GM10266 (cell line): ENCODE data around the gene ADGRG3.

Source experiments
- DNase-seq: peaks from one replicate; pipeline ENCODE4 v3.0.0; 2012; ENCODE audit errors: extremely low spot score
- TF ChIP-seq, protein P1 (sequence below): IDR thresholded peaks from 2 replicates; pipeline ENCODE4 v1.5.1; 2012; ENCODE audit warnings: mild to moderate bottlenecking, low read depth; ENCODE audit not compliant: control insufficient read depth, insufficient read depth; ENCODE audit errors: missing control alignments

ADGRG3 gene

DNA sequence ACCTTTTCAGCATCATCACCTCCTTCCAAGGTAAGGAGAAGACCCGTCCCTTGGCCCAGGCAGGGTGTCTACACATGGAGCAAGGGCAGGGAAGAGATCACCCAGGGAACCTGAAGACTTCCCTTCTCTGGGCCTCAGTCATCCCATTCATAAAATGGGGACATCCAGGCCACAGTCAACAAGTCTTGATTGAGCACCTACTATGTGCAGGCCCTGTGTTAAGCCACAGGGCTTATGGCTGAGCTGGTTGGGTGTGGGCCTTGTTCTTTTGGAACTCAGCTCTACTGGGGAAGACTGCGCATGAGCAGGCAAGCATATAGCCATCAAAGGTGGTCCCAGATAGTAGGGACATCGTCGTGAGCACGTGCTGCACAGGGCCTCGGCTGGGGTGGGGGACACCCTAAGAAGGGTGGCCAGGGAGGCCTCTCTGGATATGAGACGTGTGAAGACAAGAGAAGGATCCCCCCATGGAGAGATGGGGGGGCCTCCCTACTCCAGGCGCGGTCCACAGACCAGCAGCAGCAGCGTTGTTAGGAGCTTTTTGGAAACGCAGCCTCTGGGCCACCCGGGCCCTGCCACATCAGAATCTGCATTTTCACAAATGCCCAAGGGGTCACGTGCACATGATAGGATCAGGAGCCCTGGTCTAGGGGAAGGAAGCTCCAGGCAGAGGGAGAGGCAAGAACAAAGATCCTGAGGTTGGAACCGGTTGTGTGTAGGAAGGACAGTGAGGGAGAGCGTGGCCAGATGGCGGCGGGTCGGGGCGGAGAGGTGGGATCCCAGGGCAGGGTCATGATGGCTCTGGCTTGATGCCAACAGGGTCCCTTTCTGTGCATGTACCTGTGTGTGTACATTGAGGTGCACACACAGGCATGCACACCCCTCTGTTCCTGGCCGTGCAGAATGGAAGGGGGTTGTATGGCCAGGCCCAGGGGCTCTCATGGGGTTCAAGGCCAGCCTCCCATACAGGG, 5.9 kb upstream of the ADGRG3 start:
- TF ChIP-seq, protein P1, sequence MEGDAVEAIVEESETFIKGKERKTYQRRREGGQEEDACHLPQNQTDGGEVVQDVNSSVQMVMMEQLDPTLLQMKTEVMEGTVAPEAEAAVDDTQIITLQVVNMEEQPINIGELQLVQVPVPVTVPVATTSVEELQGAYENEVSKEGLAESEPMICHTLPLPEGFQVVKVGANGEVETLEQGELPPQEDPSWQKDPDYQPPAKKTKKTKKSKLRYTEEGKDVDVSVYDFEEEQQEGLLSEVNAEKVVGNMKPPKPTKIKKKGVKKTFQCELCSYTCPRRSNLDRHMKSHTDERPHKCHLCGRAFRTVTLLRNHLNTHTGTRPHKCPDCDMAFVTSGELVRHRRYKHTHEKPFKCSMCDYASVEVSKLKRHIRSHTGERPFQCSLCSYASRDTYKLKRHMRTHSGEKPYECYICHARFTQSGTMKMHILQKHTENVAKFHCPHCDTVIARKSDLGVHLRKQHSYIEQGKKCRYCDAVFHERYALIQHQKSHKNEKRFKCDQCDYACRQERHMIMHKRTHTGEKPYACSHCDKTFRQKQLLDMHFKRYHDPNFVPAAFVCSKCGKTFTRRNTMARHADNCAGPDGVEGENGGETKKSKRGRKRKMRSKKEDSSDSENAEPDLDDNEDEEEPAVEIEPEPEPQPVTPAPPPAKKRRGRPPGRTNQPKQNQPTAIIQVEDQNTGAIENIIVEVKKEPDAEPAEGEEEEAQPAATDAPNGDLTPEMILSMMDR, result no peak
- DNase-seq, result no peak

GRCh38 chr16:57663436-57663835, 4.7 kb upstream of the ADGRG3 start:
- DNase-seq, result no peak
- TF ChIP-seq, protein P1, result no peak

GRCh38 chr16:57663917-57664661, 4.0 kb upstream of the ADGRG3 start:
- DNase-seq, result no peak

GRCh38 chr16:57664662-57665025, 3.5 kb upstream of the ADGRG3 start:
- TF ChIP-seq, protein P1, result no peak
- DNase-seq, result no peak

More at GRCh38 chr16:57663917-57664661, 4.0 kb upstream of the ADGRG3 start:
- TF ChIP-seq, protein P1, result no peak

GRCh38 chr16:57665541-57665940, 2.6 kb upstream of the ADGRG3 start:
- TF ChIP-seq, protein P1, result no peak
- no peak for DNase-seq

DNA sequence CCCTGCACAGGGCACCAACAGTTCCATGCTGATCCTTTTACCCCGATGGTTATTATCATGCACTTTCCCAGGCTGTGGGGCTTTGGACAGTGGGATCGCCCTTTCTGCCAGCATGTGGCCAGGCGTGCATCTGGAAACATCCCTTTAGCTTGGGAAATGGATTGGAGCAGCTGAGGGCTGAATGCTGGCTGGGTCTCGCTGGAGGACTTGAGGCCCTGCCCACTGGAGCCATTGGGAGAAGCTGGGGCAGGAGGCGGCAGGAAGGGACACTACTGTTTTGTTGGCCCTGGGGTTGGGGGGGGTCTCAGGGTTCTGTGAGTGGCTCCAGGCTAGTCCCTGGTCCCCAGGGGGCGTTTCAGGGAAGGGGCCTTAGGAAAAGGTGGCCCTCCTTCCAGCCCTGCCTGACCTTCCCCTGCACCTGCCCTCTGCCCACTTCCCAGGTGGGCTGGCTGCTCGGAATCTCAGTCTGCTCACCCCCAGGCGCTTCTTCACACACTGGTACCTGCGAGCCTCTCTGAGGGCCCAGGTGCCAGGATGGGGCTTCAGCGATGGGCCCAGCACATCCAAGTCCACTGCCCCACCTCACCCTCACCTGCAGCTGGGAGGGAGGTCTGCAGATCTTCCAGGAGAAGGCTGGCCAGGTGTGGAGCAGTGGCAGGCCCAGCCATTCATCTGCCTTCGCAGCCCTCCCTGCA, 1.6 kb upstream of the ADGRG3 start:
- no peak for DNase-seq
- TF ChIP-seq, protein P1, result no peak

DNA sequence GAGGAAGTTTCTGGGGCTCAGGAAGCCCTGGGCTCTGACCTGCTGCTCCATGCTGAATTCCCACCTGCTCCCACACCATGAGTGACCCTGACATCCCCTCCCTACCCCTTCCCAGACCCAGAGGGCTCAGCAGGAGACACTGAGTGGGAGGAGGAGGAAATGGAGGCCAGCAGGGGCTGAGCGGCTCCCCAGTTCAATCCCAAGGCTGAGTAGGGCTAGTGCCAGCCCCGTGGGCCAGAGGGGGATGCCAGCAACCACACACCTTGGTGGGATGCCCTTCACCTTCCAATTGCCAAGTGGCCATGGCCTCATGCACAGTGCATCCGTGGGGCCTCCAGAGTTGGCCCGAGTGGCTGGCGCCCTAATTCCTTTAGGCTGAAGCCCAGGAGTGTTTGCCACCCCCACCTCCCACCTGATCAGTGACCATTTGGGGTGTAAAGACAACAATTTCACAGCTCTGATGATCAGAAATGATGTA, 1.0 kb upstream of the ADGRG3 start:
- no peak for DNase-seq
- TF ChIP-seq, protein P1, result no peak
